ENCODE results near the gene LTB4R2. TPM values are rescaled to one million over a fixed set of nuclear protein-coding genes. Genes with fewer than 3 reads are reported as not detected.
A peak's percentile ranks its signal among the peaks of the same experiment; 100 is the strongest.

Gene LTB4R2
- total RNA-seq, 2 donors from 2014 or later: 13.7 to 27.1 TPM

DNA sequence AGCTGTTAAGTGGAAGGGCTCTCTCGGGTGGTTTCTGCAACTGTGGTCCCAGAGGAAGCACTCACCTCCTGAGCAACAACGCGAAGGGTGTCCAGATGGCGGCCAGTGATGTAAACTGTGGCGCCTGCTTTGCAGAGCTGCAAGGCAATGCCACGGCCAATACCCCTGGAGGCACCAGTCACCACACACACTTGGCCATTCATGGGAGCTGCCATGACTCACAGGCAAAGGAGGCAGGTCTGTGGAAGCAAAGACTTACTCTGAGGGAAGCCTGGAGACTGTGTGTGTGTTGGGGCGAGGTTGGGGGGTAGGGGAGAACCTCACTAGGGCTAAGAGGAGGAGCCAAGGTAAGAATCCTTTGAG lies 11.1 kb upstream of the LTB4R2 start:
- Mint-ChIP-seq H3K4me3 (peak overlapping the region; percentile 92), H3K9me3 (no peaks in the 10 kb centered on the region), H3K27ac (peak overlapping the region; percentile 78 to 90), H3K27me3 (no peaks in the 10 kb centered on the region), H3K4me1 (ENCODE audit: low read depth in 2 of 2) (peaks cover 41 to 49% of the 10 kb centered on the region in 2 donors), H3K36me3 (peaks cover under 1% of the 10 kb centered on the region)
- no peak for DNase-seq (ENCODE audit: low spot score)
- no peak for ATAC-seq

DNA sequence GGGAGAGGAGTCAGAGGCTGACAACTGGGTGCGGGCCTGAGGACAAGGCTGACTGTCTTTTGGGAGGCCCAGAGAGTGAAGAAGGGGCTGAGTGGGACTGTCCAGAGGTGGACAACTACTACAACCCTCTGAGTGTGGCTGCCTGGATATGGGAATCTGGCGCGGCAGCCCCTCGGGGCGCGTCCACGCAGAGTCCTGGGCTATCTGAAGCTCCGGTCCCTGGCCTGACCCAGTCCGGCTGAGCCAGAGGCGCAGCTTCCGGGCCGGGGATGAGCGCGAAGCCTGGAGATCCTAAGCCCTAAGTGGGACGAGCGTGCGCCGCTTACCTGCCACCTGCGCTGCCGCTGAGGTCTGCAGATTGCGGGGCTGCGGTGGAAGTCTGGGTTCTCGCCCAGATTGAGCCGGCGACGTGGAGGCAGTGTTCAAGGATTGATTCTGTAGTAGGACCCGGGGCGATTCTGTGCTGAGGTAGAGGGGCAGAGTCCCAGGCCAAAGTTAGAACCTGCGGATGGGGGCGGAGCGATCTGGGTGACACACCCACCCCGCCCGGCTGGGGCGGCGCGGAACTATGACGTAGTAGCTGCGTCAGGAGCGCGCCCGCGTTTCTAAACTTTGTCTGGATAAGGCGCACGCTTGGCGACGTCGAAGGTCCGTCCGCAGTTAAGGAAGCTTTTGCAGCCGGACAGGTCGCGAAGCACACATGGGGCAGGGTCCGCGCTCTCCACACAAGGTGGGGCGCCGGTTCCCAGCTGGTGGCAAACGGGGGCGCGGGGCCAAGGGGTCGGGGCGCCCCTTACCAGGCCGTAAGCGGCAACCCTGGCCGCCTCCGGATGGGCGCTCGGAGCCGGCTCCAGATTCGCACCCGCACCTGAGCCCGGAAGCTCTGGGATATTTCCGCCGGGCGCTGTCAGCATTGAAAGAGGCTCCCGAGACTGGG lies 10.4 kb upstream of the LTB4R2 start, which contains the start of the genes DHRS1 and NOP9:
Gene DHRS1 (minus strand): TSS at position 526 of the 937 bp plus-strand sequence. CDS start 674 bp downstream, outside the sequence.
Gene NOP9 (plus strand): TSS at position 596 of the 937 bp plus-strand sequence. CDS start 105 bp downstream, at position 701.
- Mint-ChIP-seq H3K27me3 (no peaks in the 10 kb centered on the region), H3K36me3 (peaks cover 7% of the 10 kb centered on the region), H3K4me3 (peak within 1 kb of the TSS; percentile 92), H3K27ac (peak within 1 kb of the TSS; percentile 78 to 90), H3K4me1 (ENCODE audit: low read depth in 2 of 2) (peaks cover 43 to 49% of the 10 kb centered on the region in 2 donors), H3K9me3 (no peaks in the 10 kb centered on the region)
- DNase-seq (ENCODE audit: low spot score): peak; percentile 92
- peak; percentile 91 to 93 for ATAC-seq

GRCh38 chr14:24300326-24300980 lies 9.5 kb upstream of the LTB4R2 start:
- H3K36me3 Mint-ChIP-seq: peaks cover 16% of the 10 kb centered on the region
- ATAC-seq: no peak
- peaks cover 43 to 56% of the 10 kb centered on the region in 2 donors for H3K4me1 Mint-ChIP-seq (ENCODE audit: low read depth in 2 of 2)

DNA sequence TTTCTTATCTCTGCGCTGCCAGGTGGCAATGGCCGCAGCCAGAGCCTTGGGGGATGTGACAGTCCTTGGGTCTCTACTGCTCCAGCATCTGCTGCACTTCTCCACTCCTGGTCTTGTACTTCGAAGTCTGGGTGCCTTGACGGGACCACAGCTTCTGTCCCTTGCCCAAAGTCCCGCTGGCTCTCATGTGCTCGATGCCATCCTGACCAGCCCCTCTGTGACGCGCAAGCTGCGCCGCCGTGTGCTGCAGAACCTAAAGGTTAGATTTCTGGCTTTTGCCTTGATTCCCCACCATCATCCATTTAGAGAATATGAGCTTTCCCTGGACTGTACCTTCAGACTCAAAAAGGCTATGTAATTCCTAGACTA lies 5.9 kb upstream of the LTB4R2 start:
- ATAC-seq: no peak
- Mint-ChIP-seq H3K27me3 (no peaks in the 10 kb centered on the region), H3K4me3 (no peak overlapping the region), H3K36me3 (peaks cover 23% of the 10 kb centered on the region), H3K9me3 (no peaks in the 10 kb centered on the region), H3K4me1 (ENCODE audit: low read depth in 2 of 2) (peaks cover 34 to 39% of the 10 kb centered on the region in 2 donors), H3K27ac (no peak overlapping the region)
- DNase-seq (ENCODE audit: low spot score): no peak

More at GRCh38 chr14:24300326-24300980, 9.5 kb upstream of the LTB4R2 start:
- Mint-ChIP-seq H3K27ac (peak overlapping the region; percentile 78 to 90), H3K9me3 (no peaks in the 10 kb centered on the region), H3K27me3 (no peaks in the 10 kb centered on the region), H3K4me3 (peak overlapping the region; percentile 92)
- DNase-seq (ENCODE audit: low spot score): no peak

DNA sequence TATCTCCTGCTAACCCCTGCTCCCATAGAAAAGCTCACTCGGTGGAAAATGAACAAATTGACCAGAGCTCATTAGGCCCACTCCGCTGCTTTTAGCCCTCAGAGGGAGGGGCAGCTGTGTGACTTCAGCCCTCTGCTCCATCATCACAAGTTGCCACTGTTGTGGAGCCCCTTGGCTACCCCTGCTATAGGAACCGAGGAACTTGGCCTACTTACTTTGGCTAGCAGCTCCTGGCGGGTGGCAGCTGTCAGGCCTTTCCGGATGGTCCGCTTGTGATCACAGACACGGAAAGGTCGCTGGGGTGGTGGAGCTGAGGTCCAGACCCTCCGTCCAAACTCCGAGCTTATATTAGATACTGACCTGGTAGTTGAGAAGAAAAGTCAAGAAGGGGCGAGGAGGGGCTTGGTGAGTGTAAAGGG lies 2.8 kb upstream of the LTB4R2 start:
- no peaks in the 10 kb centered on the region for H3K27me3 Mint-ChIP-seq
- ATAC-seq (no peak), DNase-seq (ENCODE audit: low spot score) (no peak)
- no peak overlapping the region for H3K4me3 Mint-ChIP-seq
- H3K9me3 Mint-ChIP-seq: no peaks in the 10 kb centered on the region
- peaks cover 38 to 41% of the 10 kb centered on the region in 2 donors for H3K4me1 Mint-ChIP-seq (ENCODE audit: low read depth in 2 of 2)
- H3K36me3 Mint-ChIP-seq: peaks cover 23% of the 10 kb centered on the region
- H3K27ac Mint-ChIP-seq: peak overlapping the region in 1 of 2 donors; percentile 5

DNA sequence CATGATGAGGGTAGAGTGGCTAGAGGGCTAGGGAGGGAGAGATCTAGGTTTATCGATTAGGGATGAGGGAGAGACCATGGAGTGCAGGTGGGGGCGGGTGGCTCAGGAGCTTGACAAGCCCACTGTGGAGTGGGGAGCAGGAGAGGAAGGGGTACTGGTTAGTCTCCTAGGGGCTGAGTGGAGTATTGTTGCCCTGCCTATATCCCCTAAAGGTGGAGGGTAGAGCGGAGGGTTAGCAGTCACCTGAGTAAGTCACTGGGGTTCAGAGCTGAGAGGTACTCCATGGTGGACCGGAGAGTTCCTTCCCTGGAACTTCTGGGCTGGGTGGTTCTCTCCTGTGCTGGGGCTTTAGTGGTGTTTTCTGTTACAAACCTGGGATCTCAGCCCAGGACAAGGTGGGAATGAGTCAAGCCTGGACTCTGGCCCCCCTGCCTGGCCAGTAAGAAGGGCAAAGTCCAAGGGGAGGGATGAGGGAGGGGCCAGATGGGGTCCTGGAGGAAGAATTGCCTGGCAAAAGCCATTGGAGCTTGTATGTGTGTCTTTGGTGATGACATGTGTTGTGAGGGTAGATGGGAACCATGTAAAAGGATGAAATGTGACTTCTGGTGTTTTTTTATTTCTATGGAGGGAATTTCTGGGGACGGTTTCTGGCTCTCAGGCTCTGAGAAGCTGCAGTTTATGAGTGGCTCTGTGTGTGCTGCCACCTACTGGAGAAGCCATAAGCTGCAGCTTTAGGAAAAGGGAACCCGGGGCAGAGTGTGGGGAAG lies 2.2 kb upstream of the LTB4R2 start, which contains the start of gene CIDEB:
Gene CIDEB (minus strand): TSS at position 403 of the 767 bp plus-strand sequence. CDS start 119 bp downstream, at position 284.
- H3K4me1 Mint-ChIP-seq (ENCODE audit: low read depth in 2 of 2): peaks cover 44 to 46% of the 10 kb centered on the region in 2 donors
- peak within 1 kb of the TSS; percentile 9 to 15 for H3K27ac Mint-ChIP-seq
- no peaks in the 10 kb centered on the region for H3K27me3 Mint-ChIP-seq
- H3K4me3 Mint-ChIP-seq: peak within 1 kb of the TSS; percentile 2
- DNase-seq (ENCODE audit: low spot score) (no peak), ATAC-seq (no peak)
- H3K36me3 Mint-ChIP-seq: peaks cover 23% of the 10 kb centered on the region
- H3K9me3 Mint-ChIP-seq: no peaks in the 10 kb centered on the region

- Mint-ChIP-seq H3K4me1 (ENCODE audit: low read depth in 2 of 2) (peaks cover 51 to 53% of the 10 kb centered on the region in 2 donors), H3K27ac (peak overlapping the region; percentile 9 to 70), H3K9me3 (no peaks in the 10 kb centered on the region), H3K36me3 (peaks cover 23% of the 10 kb centered on the region), H3K4me3 (peak overlapping the region; percentile 2), H3K27me3 (no peaks in the 10 kb centered on the region)
- no peak for DNase-seq (ENCODE audit: low spot score)
- no peak for ATAC-seq
Observed at GRCh38 chr14:24308342-24309124, 1.4 kb upstream of the LTB4R2 start.

GRCh38 chr14:24310265-24310645 lies 315 bp downstream of the LTB4R2 start:
- H3K9me3 Mint-ChIP-seq: no peaks in the 10 kb centered on the region
- DNase-seq (ENCODE audit: low spot score) (no peak), ATAC-seq (no peak)
- H3K4me1 Mint-ChIP-seq (ENCODE audit: low read depth in 2 of 2): peaks cover 64 to 66% of the 10 kb centered on the region in 2 donors
- peak overlapping the region; percentile 84 for H3K4me3 Mint-ChIP-seq
- H3K27ac Mint-ChIP-seq: peak overlapping the region; percentile 61 to 70
- H3K36me3 Mint-ChIP-seq: peaks cover 9% of the 10 kb centered on the region
- H3K27me3 Mint-ChIP-seq: no peaks in the 10 kb centered on the region

DNA sequence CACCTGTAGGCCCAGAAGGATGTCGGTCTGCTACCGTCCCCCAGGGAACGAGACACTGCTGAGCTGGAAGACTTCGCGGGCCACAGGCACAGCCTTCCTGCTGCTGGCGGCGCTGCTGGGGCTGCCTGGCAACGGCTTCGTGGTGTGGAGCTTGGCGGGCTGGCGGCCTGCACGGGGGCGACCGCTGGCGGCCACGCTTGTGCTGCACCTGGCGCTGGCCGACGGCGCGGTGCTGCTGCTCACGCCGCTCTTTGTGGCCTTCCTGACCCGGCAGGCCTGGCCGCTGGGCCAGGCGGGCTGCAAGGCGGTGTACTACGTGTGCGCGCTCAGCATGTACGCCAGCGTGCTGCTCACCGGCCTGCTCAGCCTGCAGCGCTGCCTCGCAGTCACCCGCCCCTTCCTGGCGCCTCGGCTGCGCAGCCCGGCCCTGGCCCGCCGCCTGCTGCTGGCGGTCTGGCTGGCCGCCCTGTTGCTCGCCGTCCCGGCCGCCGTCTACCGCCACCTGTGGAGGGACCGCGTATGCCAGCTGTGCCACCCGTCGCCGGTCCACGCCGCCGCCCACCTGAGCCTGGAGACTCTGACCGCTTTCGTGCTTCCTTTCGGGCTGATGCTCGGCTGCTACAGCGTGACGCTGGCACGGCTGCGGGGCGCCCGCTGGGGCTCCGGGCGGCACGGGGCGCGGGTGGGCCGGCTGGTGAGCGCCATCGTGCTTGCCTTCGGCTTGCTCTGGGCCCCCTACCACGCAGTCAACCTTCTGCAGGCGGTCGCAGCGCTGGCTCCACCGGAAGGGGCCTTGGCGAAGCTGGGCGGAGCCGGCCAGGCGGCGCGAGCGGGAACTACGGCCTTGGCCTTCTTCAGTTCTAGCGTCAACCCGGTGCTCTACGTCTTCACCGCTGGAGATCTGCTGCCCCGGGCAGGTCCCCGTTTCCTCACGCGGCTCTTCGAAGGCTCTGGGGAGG lies 985 bp downstream of the LTB4R2 start, which contains the start of gene LTB4R:
Gene LTB4R (plus strand): TSS at position 857 of the 959 bp plus-strand sequence. CDS start 4,150 bp downstream, outside the sequence.
- Mint-ChIP-seq H3K4me3 (peak within 1 kb of the TSS; percentile 84), H3K27ac (peak within 1 kb of the TSS; percentile 83 to 93), H3K36me3 (peaks cover 2% of the 10 kb centered on the region), H3K4me1 (ENCODE audit: low read depth in 2 of 2) (peaks cover 69 to 71% of the 10 kb centered on the region in 2 donors), H3K27me3 (no peaks in the 10 kb centered on the region), H3K9me3 (no peaks in the 10 kb centered on the region)
- DNase-seq (ENCODE audit: low spot score) (peak; percentile 71), ATAC-seq (peak; percentile 87)

DNA sequence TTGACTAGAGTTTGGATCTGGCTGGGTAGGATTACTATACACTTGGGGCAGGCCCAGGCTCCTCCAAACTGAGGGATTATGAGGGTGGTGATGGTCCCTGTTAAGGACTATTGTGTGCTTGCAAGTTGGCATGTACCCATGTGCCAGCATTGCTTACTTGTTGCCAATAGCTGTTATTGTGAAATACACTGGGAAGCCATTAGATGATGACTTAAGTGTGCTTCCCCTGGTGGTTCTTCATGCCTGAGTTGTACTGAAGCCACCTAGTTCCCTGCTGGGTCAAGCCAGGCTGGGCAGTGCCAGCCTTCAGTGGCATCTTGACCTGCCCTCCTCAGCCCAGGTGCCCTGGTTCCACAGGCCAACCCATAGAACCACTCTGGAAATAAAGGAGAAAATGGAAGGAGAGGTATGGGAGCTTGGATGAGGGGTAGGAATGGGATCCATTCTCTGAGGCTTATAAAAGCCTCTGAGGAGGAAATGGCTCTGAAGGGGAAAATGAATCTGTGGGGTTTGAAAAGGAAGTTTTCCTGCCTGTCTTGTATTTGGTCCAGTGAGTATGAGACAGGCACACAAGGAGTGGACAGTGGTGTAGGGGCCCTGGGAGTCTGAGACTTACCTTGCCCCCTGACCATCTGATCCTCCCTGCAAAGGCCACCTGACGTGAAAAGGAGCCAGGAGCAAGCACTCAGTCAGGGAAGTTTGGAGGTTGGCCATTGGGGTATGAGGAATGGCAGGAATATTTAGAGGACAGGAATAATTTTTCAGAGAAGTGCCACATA lies 2.1 kb downstream of the LTB4R2 start:
- H3K27me3 Mint-ChIP-seq: no peaks in the 10 kb centered on the region
- H3K36me3 Mint-ChIP-seq: no peaks in the 10 kb centered on the region
- ATAC-seq (peak; percentile 5 to 48), DNase-seq (ENCODE audit: low spot score) (no peak)
- H3K4me1 Mint-ChIP-seq (ENCODE audit: low read depth in 2 of 2): peaks cover 69 to 71% of the 10 kb centered on the region in 2 donors
- peak overlapping the region; percentile 84 for H3K4me3 Mint-ChIP-seq
- H3K9me3 Mint-ChIP-seq: no peaks in the 10 kb centered on the region
- peak overlapping the region; percentile 83 to 93 for H3K27ac Mint-ChIP-seq

Measured in natural killer cell treated with Interleukin-12 subunit alpha and Interleukin-12 subunit beta and Interleukin-15 and Interleukin-18, amount 100 ng/mL, for 72 hours (primary cell).